Astrocyte (in vitro differentiated cells and primary cell): ENCODE data around the gene TMEM87A.

ENCODE experiments used
- CTCF ChIP-seq: IDR thresholded peaks from 2 replicates; pipeline ENCODE4 v1.5.1; 2011; ENCODE audit warnings: low read depth, mild to moderate bottlenecking, inconsistent platforms, low read length, moderate library complexity; ENCODE audit not compliant: insufficient read depth
- EZH2 ChIP-seq: IDR thresholded peaks from 2 replicates; pipeline ENCODE4 v1.6.1; 2012; ENCODE audit warnings: mild to moderate bottlenecking, low read length, inconsistent platforms; ENCODE audit not compliant: insufficient read depth

- no peak for TF ChIP-seq CTCF
- TF ChIP-seq EZH2: no peak
Observed at GRCh38 chr15:42214600-42214999, 58.6 kb downstream of the TMEM87A start.
